MCF 10A (cell line): ENCODE measurements around the gene CTDNEP1. TPM values are rescaled to one million over a fixed set of nuclear protein-coding genes. Genes with fewer than 3 reads are reported as not detected.

Experiments
- BruUV-seq: library from RNA; stranded (reverse); fragments of 400-500 nt; replicated peaks from 2 replicates; lab custom pipeline; 2021; lab: Mats Ljungman, UMichigan
- CTCF ChIA-PET: fragments of 300-600 bp; sonication (Branson Sonifier 250); formaldehyde crosslinking; extraction: SDS; loops from one replicate; lab custom pipeline; 2021; ENCODE audit warnings: antibody characterized with exemption, inconsistent platforms; lab: Yijun Ruan, JAX
- POLR2A ChIA-PET: fragments of 300-600, 350-650 bp; sonication (Branson Sonifier 250); formaldehyde crosslinking; extraction: SDS; loops from one replicate; lab custom pipeline; 2020; ENCODE audit warnings: antibody characterized with exemption, inconsistent platforms; lab: Yijun Ruan, JAX
- DNase-seq: peaks from one replicate; pipeline ENCODE4 v3.0.0-alpha.2; 2018; ENCODE audit not compliant: unreplicated experiment
- H3K27ac Mint-ChIP-seq: one replicate; pipeline ENCODE4 v1.8.0; 2022; ENCODE audit warnings: mild to moderate bottlenecking, low read depth, mixed read lengths; ENCODE audit not compliant: unreplicated experiment
- H3K27me3 Mint-ChIP-seq: one replicate; pipeline ENCODE4 v1.8.0; 2022; ENCODE audit warnings: mixed read lengths; ENCODE audit not compliant: insufficient read depth, unreplicated experiment
- H3K36me3 Mint-ChIP-seq: one replicate; pipeline ENCODE4 v1.8.0; 2022; ENCODE audit warnings: mild to moderate bottlenecking, moderate library complexity, mixed read lengths; ENCODE audit not compliant: insufficient read depth, unreplicated experiment
- H3K4me1 Mint-ChIP-seq: one replicate; pipeline ENCODE4 v1.8.0; 2022; ENCODE audit warnings: mixed read lengths; ENCODE audit not compliant: insufficient read depth, unreplicated experiment
- H3K4me3 Mint-ChIP-seq: one replicate; pipeline ENCODE4 v1.8.0; 2022; ENCODE audit warnings: mild to moderate bottlenecking, moderate library complexity, mixed read lengths; ENCODE audit not compliant: unreplicated experiment
- H3K9me3 Mint-ChIP-seq: one replicate; pipeline ENCODE4 v1.8.0; 2022; ENCODE audit warnings: mixed read lengths; ENCODE audit not compliant: unreplicated experiment
- intact Hi-C: fragments of 100-400 bp; cut with micrococcal nuclease; formaldehyde crosslinking; loops from 2 replicates; pipeline ENCODE4 v1.14.1; 2022
- total RNA-seq: library from RNA; stranded (reverse); gene quantifications from 2 replicates; pipeline ENCODE4 v1.2.3, GENCODE V29; 2022
- TF ChIP-seq, protein P1 (sequence below): fragments of 200-600 bp; IDR thresholded peaks from one replicate; pipeline ENCODE4 v1.8.0; 2022; ENCODE audit warnings: antibody characterized with exemption, mild to moderate bottlenecking; ENCODE audit not compliant: unreplicated experiment

Gene CTDNEP1
- total RNA-seq, 1 experiment from 2014 or later: 148 TPM

DNA sequence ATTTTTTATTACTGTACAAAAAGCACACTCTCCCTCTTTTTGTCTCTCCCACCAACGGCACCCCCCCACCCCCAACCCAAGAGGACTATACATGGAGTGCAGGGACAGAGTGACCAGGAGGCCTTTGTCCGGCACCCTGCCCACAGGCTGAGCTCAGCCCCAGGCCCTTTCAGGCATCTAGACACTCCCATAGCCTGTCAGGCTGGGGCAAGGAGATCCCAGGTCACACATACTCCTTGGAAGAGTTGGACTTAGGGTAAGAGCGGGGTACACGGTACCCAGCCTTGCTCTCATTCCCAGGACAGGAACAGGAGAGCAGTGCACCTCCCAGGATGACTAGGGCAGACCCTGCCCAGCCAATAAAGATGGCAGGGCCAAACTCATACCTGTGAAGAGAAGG is 8.6 kb upstream of the CTDNEP1 start:
- BruUV-seq: no TSS peak
- ChIA-PET CTCF (interaction anchor here (0.9 to 1.8 kb wide), 3 partner anchors 21 to 40 kb away, joined by 4 to 7 read pairs (median 4); partner anchors contain the start of gene SLC2A4), POLR2A (interaction anchor here (0.9 to 7.7 kb wide), 10 partner anchors 9 to 225 kb away, joined by 3 to 92 read pairs (median 8); partner anchors contain the start of genes ACADVL, CTDNEP1, DLG4 and DVL2)
- intact Hi-C loops: no loop called here
- TF ChIP-seq, protein P1, sequence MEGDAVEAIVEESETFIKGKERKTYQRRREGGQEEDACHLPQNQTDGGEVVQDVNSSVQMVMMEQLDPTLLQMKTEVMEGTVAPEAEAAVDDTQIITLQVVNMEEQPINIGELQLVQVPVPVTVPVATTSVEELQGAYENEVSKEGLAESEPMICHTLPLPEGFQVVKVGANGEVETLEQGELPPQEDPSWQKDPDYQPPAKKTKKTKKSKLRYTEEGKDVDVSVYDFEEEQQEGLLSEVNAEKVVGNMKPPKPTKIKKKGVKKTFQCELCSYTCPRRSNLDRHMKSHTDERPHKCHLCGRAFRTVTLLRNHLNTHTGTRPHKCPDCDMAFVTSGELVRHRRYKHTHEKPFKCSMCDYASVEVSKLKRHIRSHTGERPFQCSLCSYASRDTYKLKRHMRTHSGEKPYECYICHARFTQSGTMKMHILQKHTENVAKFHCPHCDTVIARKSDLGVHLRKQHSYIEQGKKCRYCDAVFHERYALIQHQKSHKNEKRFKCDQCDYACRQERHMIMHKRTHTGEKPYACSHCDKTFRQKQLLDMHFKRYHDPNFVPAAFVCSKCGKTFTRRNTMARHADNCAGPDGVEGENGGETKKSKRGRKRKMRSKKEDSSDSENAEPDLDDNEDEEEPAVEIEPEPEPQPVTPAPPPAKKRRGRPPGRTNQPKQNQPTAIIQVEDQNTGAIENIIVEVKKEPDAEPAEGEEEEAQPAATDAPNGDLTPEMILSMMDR: no peak
- Mint-ChIP-seq H3K27me3 (no peaks in the 10 kb centered on the region), H3K4me1 (peaks cover 36% of the 10 kb centered on the region), H3K36me3 (peaks cover 41% of the 10 kb centered on the region), H3K9me3 (no peaks in the 10 kb centered on the region), H3K4me3 (peak overlapping the region; percentile 73), H3K27ac (peak overlapping the region; percentile 79)
- DNase-seq: no peak

DNA sequence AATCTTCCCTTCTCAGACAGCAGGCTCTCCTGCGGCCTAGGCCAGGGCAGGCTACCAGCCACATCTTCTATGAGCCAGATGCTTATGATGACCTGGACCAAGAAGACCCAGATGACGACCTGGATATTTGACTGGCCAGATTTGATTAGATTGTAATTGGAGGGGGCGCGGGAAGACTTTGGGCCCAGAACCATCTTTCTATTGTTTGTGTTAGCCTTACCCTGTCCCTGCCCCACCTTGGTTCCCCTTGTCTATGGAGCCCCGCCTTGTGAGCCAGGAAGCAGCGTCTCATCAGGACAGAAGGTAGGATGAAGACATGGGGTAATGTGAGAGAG is 8.0 kb upstream of the CTDNEP1 start:
- ChIA-PET POLR2A (interaction anchor here (0.5 to 7.7 kb wide), 12 partner anchors 8 to 897 kb away, joined by 3 to 92 read pairs (median 6); partner anchors contain the start of genes ACADVL, CNTROB, CTDNEP1 and DLG4), CTCF (interaction anchor here (0.5 to 1.8 kb wide), 4 partner anchors 13 to 41 kb away, joined by 4 to 7 read pairs (median 4); partner anchors contain the start of gene SLC2A4)
- Mint-ChIP-seq H3K9me3 (no peaks in the 10 kb centered on the region), H3K4me3 (peak overlapping the region; percentile 73), H3K36me3 (peaks cover 48% of the 10 kb centered on the region), H3K27ac (peak overlapping the region; percentile 79), H3K27me3 (no peaks in the 10 kb centered on the region), H3K4me1 (peaks cover 36% of the 10 kb centered on the region)
- no peak for DNase-seq
- intact Hi-C loops: no loop called here
- TF ChIP-seq, protein P1: no peak
- BruUV-seq: TSS peak; percentile 62

DNA sequence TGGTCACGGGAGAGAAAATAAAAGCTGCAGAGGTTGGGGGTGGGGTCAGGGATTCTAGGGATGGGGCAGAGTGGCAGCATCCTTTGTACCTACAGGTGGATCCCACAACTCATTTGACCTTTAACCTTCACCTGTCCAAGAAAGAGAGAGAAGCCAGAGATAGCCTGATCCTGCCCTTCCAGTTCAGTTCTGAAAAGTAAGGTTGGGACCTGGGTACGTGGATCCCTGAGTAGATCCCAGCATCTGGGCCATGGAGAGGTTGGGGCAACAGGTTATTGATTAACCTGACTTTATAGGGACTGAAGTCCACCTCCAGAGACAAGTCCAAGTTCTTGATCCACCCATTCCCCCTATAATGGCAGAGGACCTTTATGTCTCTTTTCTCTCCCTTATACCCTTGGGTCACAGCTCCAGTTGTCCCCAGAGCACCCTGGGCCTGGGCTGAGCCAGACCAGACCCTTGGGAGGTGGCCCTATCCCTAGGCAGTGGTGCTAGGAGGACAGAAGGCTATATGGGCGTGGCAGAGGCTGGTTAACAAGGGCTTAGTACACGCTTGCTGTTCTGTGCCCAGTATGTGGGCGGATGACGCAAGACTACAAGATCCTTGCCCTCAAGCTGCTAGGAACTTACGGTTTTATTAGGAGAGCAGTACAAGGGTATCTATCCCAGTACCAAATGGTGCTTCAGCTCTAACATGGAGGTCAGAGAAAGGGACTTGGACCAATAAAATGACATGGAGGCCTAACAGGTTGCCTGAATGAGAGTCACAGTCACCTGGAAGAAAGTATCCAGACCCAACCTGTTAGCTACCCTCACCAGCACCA is 7.4 kb upstream of the CTDNEP1 start:
- intact Hi-C loops: no loop called here
- H3K27ac Mint-ChIP-seq: peak overlapping the region; percentile 79
- peaks cover 33% of the 10 kb centered on the region for H3K4me1 Mint-ChIP-seq
- peaks cover 53% of the 10 kb centered on the region for H3K36me3 Mint-ChIP-seq
- BruUV-seq: no TSS peak
- H3K27me3 Mint-ChIP-seq: no peaks in the 10 kb centered on the region
- H3K4me3 Mint-ChIP-seq: peak overlapping the region; percentile 73
- H3K9me3 Mint-ChIP-seq: no peaks in the 10 kb centered on the region
- peak; percentile 96 for DNase-seq
- POLR2A ChIA-PET: interaction anchor here (0.5 to 7.7 kb wide), 11 partner anchors 8 to 897 kb away, joined by 3 to 92 read pairs (median 7); partner anchors contain the start of genes ACADVL, CNTROB, CTDNEP1 and DLG4
- CTCF ChIA-PET: interaction anchor here (0.5 to 1.8 kb wide), 5 partner anchors 13 to 442 kb away, joined by 3 to 7 read pairs (median 4); partner anchors contain the start of gene SLC2A4
- TF ChIP-seq, protein P1: no peak
